Endometrial microvascular endothelial cells (primary cell): ENCODE results near the gene HSPA1B. TPM values are rescaled to one million over a fixed set of nuclear protein-coding genes. Genes with fewer than 3 reads are reported as not detected.

Experiments used
- in situ Hi-C: cut with HindIII; loops from 2 replicates; pipeline ENCODE4 v1.10.0; 2017; ENCODE audit warnings: low sequenced_read_pairs, low pct_unique_long_range_greater_than_20kb; ENCODE audit errors: inconsistent ontology term
- total RNA-seq: library from RNA; depleted of rRNA; stranded (reverse); fragments of >200 nt; gene quantifications from one replicate; pipeline ENCODE4 v1.2.3, GENCODE V29; 2015; ENCODE audit errors: inconsistent ontology term

HSPA1B gene
- total RNA-seq, 1 donor from 2014 or later, result 120 TPM

GRCh38 chr6:31871046-31871659, 43.6 kb downstream of the HSPA1B start:
- in situ Hi-C loops, result no loop called here

GRCh38 chr6:31874084-31874670, 46.6 kb downstream of the HSPA1B start:
- in situ Hi-C loops, result no loop called here

- in situ Hi-C loops, result no loop called here
These were observed 47.5 kb downstream of the HSPA1B start for GRCh38 chr6:31874836-31875572.

GRCh38 chr6:31875877-31876276, 48.3 kb downstream of the HSPA1B start:
- in situ Hi-C loops, result no loop called here

GRCh38 chr6:31876357-31876756, 48.8 kb downstream of the HSPA1B start:
- in situ Hi-C loops, result no loop called here

- in situ Hi-C loops, result no loop called here
These were observed 49.6 kb downstream of the HSPA1B start for GRCh38 chr6:31877125-31877650.

GRCh38 chr6:31877651-31878161, 50.2 kb downstream of the HSPA1B start:
- in situ Hi-C loops, result no loop called here

GRCh38 chr6:31878222-31878621, 50.7 kb downstream of the HSPA1B start:
- in situ Hi-C loops, result no loop called here

GRCh38 chr6:31878726-31879125, 51.2 kb downstream of the HSPA1B start, which contains the start of gene SLC44A4:
Gene SLC44A4 (minus strand): TSS chr6:31878997. CDS start chr6:31878980, 17 bp downstream.
- in situ Hi-C loops, result no loop called here

- in situ Hi-C loops, result no loop called here
These were observed 51.6 kb downstream of the HSPA1B start for GRCh38 chr6:31879143-31879542.

Other genes starting within 250 kb of the HSPA1B start
- not detected for gene LTB, start 245.3 kb upstream of the HSPA1B start, total RNA-seq
- not detected for gene LST1, start 241.5 kb upstream of the HSPA1B start, total RNA-seq
- gene NCR3, start 234.7 kb upstream of the HSPA1B start, total RNA-seq, result not detected
- not detected for gene AIF1, start 212.5 kb upstream of the HSPA1B start, total RNA-seq
- 79.4 TPM for gene PRRC2A, start 207.0 kb upstream of the HSPA1B start, total RNA-seq
- gene BAG6, start 175.1 kb upstream of the HSPA1B start, total RNA-seq, result 262 TPM
- gene APOM, start 171.8 kb upstream of the HSPA1B start, total RNA-seq, result 1.9 TPM
- gene C6orf47, start 167.0 kb upstream of the HSPA1B start, total RNA-seq, result 17.2 TPM
- gene GPANK1, start 162.7 kb upstream of the HSPA1B start, total RNA-seq, result 15.2 TPM
- gene CSNK2B, start 161.7 kb upstream of the HSPA1B start, total RNA-seq, result 271 TPM
- gene LY6G5B, start 157.8 kb upstream of the HSPA1B start, total RNA-seq, result 1.1 TPM
- gene LY6G5C, start 146.7 kb upstream of the HSPA1B start, total RNA-seq, result 0.93 TPM
- 44.8 TPM for gene ABHD16A, start 124.4 kb upstream of the HSPA1B start, total RNA-seq
- gene LY6G6F, start 120.9 kb upstream of the HSPA1B start, total RNA-seq, result not detected
- gene LY6G6D, start 112.4 kb upstream of the HSPA1B start, total RNA-seq, result not detected
- gene LY6G6C, start 106.0 kb upstream of the HSPA1B start, total RNA-seq, result not detected
- gene MPIG6B, start 104.4 kb upstream of the HSPA1B start, total RNA-seq, result not detected
- 64.2 TPM for gene DDAH2, start 98.4 kb upstream of the HSPA1B start, total RNA-seq
- gene CLIC1, start 91.2 kb upstream of the HSPA1B start, total RNA-seq, result 1,067 TPM
- gene MSH5, start 87.7 kb upstream of the HSPA1B start, total RNA-seq, result 7.8 TPM
- gene SAPCD1, start 65.1 kb upstream of the HSPA1B start, total RNA-seq, result not detected
- not detected for gene VWA7, start 50.4 kb upstream of the HSPA1B start, total RNA-seq
- gene VARS1, start 32.0 kb upstream of the HSPA1B start, total RNA-seq, result 101 TPM
- 172 TPM for gene LSM2, start 20.8 kb upstream of the HSPA1B start, total RNA-seq
- 0.65 TPM for gene HSPA1L, start 12.5 kb upstream of the HSPA1B start, total RNA-seq
- 171 TPM for gene HSPA1A, start 12.2 kb upstream of the HSPA1B start, total RNA-seq
- 94.3 TPM for gene NEU1, start 35.1 kb downstream of the HSPA1B start, total RNA-seq
- gene SLC44A4, start 51.3 kb downstream of the HSPA1B start, total RNA-seq, result 2.6 TPM
- 41.2 TPM for gene EHMT2, start 70.0 kb downstream of the HSPA1B start, total RNA-seq
- not detected for gene ZBTB12, start 74.3 kb downstream of the HSPA1B start, total RNA-seq
- not detected for gene C2, start 100.0 kb downstream of the HSPA1B start, total RNA-seq
- gene CFB, start 118.4 kb downstream of the HSPA1B start, total RNA-seq, result 1.6 TPM
- gene NELFE, start 131.2 kb downstream of the HSPA1B start, total RNA-seq, result 141 TPM
- 78.6 TPM for gene SKIC2, start 131.4 kb downstream of the HSPA1B start, total RNA-seq
- 13.8 TPM for gene DXO, start 144.4 kb downstream of the HSPA1B start, total RNA-seq
- gene C4A, start 154.3 kb downstream of the HSPA1B start, total RNA-seq, result 1.0 TPM
- gene C4B, start 187.1 kb downstream of the HSPA1B start, total RNA-seq, result 1.1 TPM
- not detected for gene CYP21A2, start 210.7 kb downstream of the HSPA1B start, total RNA-seq